HepG2 (cell line): Measurements from ENCODE around the gene LEUTX. TPM values are rescaled to one million over a fixed set of nuclear protein-coding genes. Genes with fewer than 3 reads are reported as not detected.
A peak's percentile ranks its signal among the peaks of the same experiment; 100 is the strongest.

Experiments
- ATAC-seq: fragments of 200-7000 bp; cut with Tn5 transposase; 3 replicates; pipeline ENCODE4 v1.9.1; 2020; ENCODE audit warnings: mild to moderate bottlenecking, moderate library complexity
- BruUV-seq: library from RNA; stranded (reverse); fragments of 400-500 nt; replicated peaks from 2 replicates; lab custom pipeline; 2021; lab: Mats Ljungman, UMichigan
- CTCF ChIA-PET: fragments of 300-600 bp; formaldehyde crosslinking; extraction: SDS; loops from one replicate; lab custom pipeline; 2021; ENCODE audit warnings: low total read pairs, inconsistent platforms, low intra/inter-chr PET ratio; lab: Yijun Ruan, JAX
- POLR2A ChIA-PET: fragments of 350-600 bp; sonication (Branson Sonifier 250); formaldehyde crosslinking; loops from one replicate; lab custom pipeline; 2020; ENCODE audit warnings: antibody characterized with exemption, inconsistent platforms; lab: Yijun Ruan, JAX
- DNase-seq: peaks from one replicate; pipeline ENCODE4 v3.0.0-alpha.2; 2015; ENCODE audit warnings: low spot score
- FAIRE-seq: peaks from 3 replicates; lab custom pipeline; 2011; peaks lifted over from hg19 to GRCh38; lab: Jason Lieb, UNC
- H2AFZ ChIP-seq: one replicate; pipeline ENCODE4 v1.6.1; 2011; ENCODE audit warnings: low read length, inconsistent platforms
- H3K27ac ChIP-seq: fragments of 300-600 bp; 3 replicates; pipeline ENCODE4 v1.8.0; 2011; ENCODE audit warnings: mixed run types, mild to moderate bottlenecking, mixed read lengths, low read length, inconsistent platforms; ENCODE audit not compliant: insufficient read depth; ENCODE audit errors: extremely low read length
- H3K27me3 ChIP-seq, 2 experiments: fragments of 200-600 bp in 1 of 2; 2 replicates in 1 of 2; 3 replicates in 1 of 2; pipeline versions ENCODE4 v1.6.0 to v1.8.0; 2011; ENCODE audit warnings: low read length in 2 of 2, mild to moderate bottlenecking in 2 of 2, moderate library complexity in 2 of 2, inconsistent platforms in 1 of 2; ENCODE audit not compliant: insufficient read depth in 2 of 2, control insufficient read depth in 1 of 2
- H3K36me3 ChIP-seq, 2 experiments: fragments of 200-600 bp in 1 of 2; replicated peaks in 1 of 2; 2 replicates in 1 of 2; 3 replicates in 1 of 2; pipeline versions ENCODE4 v1.5.1 to v1.8.0; 2011; ENCODE audit warnings: low read length in 2 of 2, inconsistent platforms in 1 of 2; ENCODE audit not compliant: insufficient read depth in 2 of 2, control insufficient read depth in 1 of 2
- H3K4me1 ChIP-seq: 2 replicates; pipeline ENCODE4 v1.5.1; 2012; ENCODE audit warnings: low read length, inconsistent platforms; ENCODE audit not compliant: insufficient read depth
- H3K4me2 ChIP-seq: 2 replicates; pipeline ENCODE4 v1.6.0; 2011; ENCODE audit warnings: low read depth, low read length, inconsistent platforms
- H3K4me3 ChIP-seq, 3 experiments: fragments of 200-600 bp in 1 of 3; sonication (generic), shearing (Covaris generic) in 1 of 3; replicated peaks in 1 of 3; 2 replicates each; pipeline ENCODE4 v1.5.1; 2011 to 2016; ENCODE audit warnings: low read length in 3 of 3, inconsistent platforms in 2 of 3, low read depth in 2 of 3, mild to moderate bottlenecking in 2 of 3, control low read depth in 1 of 3, mixed read lengths in 1 of 3; ENCODE audit not compliant: insufficient read depth in 1 of 3
- H3K79me2 ChIP-seq: one replicate; pipeline ENCODE4 v1.6.1; 2011; ENCODE audit warnings: low read length, inconsistent platforms; ENCODE audit not compliant: insufficient read depth
- H3K9ac ChIP-seq: 2 replicates; pipeline ENCODE4 v1.6.0; 2011; ENCODE audit warnings: mild to moderate bottlenecking, low read depth, low read length, inconsistent platforms; ENCODE audit not compliant: insufficient read depth
- H3K9me3 ChIP-seq: 2 replicates; pipeline ENCODE4 v1.5.1; 2012; ENCODE audit warnings: mild to moderate bottlenecking, low read length
- H4K20me1 ChIP-seq: 2 replicates; pipeline ENCODE4 v1.6.0; 2011; ENCODE audit warnings: inconsistent platforms, mild to moderate bottlenecking, low read length, moderate library complexity; ENCODE audit not compliant: insufficient read depth
- ELF3 ChIP-seq: IDR thresholded peaks from 2 replicates; pipeline ENCODE4 v1.6.1; 2016; ENCODE audit warnings: missing genetic modification reagents, missing compliant biosample characterization
- GATA4 ChIP-seq: sonication (generic); IDR thresholded peaks from 2 replicates; pipeline ENCODE4 v1.6.1; 2016; ENCODE audit warnings: antibody characterized with exemption, low read depth, borderline replicate concordance
- HNRNPH1 ChIP-seq: fragments of 200-400 bp; formaldehyde crosslinking; optimal IDR thresholded peaks from 2 replicates; pipeline ENCODE3; 2017; ENCODE audit warnings: mild to moderate bottlenecking, low read depth, low read length
- KLF15 ChIP-seq: sonication (generic); formaldehyde crosslinking; IDR thresholded peaks from 2 replicates; pipeline ENCODE4 v1.8.1; 2023; ENCODE audit warnings: borderline replicate concordance, mild to moderate bottlenecking, inconsistent platforms, missing genetic modification reagents, mixed read lengths
- MED8 ChIP-seq: sonication (generic); formaldehyde crosslinking; IDR thresholded peaks from 2 replicates; pipeline ENCODE4 v1.8.1; 2023; ENCODE audit warnings: mild to moderate bottlenecking, missing genetic modification reagents; ENCODE audit not compliant: insufficient replicate concordance
- MEIS1 ChIP-seq: sonication (generic); formaldehyde crosslinking; IDR thresholded peaks from 2 replicates; pipeline ENCODE4 v1.9.0; 2021; ENCODE audit warnings: mild to moderate bottlenecking, missing genetic modification reagents, moderate library complexity, borderline replicate concordance
- PCBP2 ChIP-seq: fragments of 200-400 bp; formaldehyde crosslinking; optimal IDR thresholded peaks from 2 replicates; pipeline ENCODE3; 2018; ENCODE audit warnings: low read length, low read depth; ENCODE audit not compliant: poor library complexity, severe bottlenecking
- RARG ChIP-seq: sonication (generic); formaldehyde crosslinking; IDR thresholded peaks from 2 replicates; pipeline ENCODE4 v1.4.0; 2020; ENCODE audit warnings: low read depth, mild to moderate bottlenecking, missing genetic modification reagents
- ZNF446 ChIP-seq: sonication (generic); formaldehyde crosslinking; IDR thresholded peaks from 2 replicates; pipeline ENCODE4 v1.5.0; 2020; ENCODE audit warnings: mild to moderate bottlenecking, missing genetic modification reagents
- ZNF501 ChIP-seq: sonication (generic); formaldehyde crosslinking; IDR thresholded peaks from 2 replicates; pipeline ENCODE4 v1.5.1; 2020; ENCODE audit warnings: mild to moderate bottlenecking, moderate library complexity, missing genetic modification reagents
- ZNF510 ChIP-seq: sonication (generic); formaldehyde crosslinking; IDR thresholded peaks from 2 replicates; pipeline ENCODE4 v1.4.0; 2020; ENCODE audit warnings: low read depth, mild to moderate bottlenecking, missing genetic modification reagents
- ZNF549 ChIP-seq: sonication (generic); formaldehyde crosslinking; IDR thresholded peaks from 2 replicates; pipeline ENCODE4 v1.5.0; 2020; ENCODE audit warnings: missing genetic modification reagents
- ZNF839 ChIP-seq: sonication (generic); formaldehyde crosslinking; IDR thresholded peaks from 2 replicates; pipeline ENCODE4 v1.4.0; 2020; ENCODE audit warnings: missing genetic modification reagents, mild to moderate bottlenecking, borderline replicate concordance
- ZSCAN22 ChIP-seq: sonication (generic); formaldehyde crosslinking; IDR thresholded peaks from 2 replicates; pipeline ENCODE4 v1.4.0; 2020; ENCODE audit warnings: mild to moderate bottlenecking, missing genetic modification reagents
- WGBS: methylation state at CpG from one replicate; pipeline ENCODE4 v1.1.6; 2017; ENCODE audit warnings: low lambda C conversion rate; 5-methylcytosine and 5-hydroxymethylcytosine counted together
- in situ Hi-C: cut with HindIII; loops from 2 replicates; pipeline ENCODE4 v1.10.0; 2017; ENCODE audit warnings: low pct_unique_long_range_greater_than_20kb; ENCODE audit not compliant: extremely low pct_ligation_motif_present
- intact Hi-C: fragments of 100-400 bp; cut with micrococcal nuclease; formaldehyde crosslinking; loops from one replicate; pipeline ENCODE4 v1.10.0; 2022; ENCODE audit not compliant: unreplicated experiment
- polyA plus RNA-seq, 8 experiments: library from polyadenylated mRNA; depleted of rRNA in 3 of 8; stranded (reverse) in 7 of 8; unstranded in 1 of 8; fragments of >200 nt; fragmentation: Illumina TruSeq in 4 of 8; extraction: Trizol in 4 of 8; gene quantifications; 2 replicates each; pipeline versions ENCODE4 v1.2.1 to v1.2.3, GENCODE V29; 2011 to 2016; ENCODE audit warnings: low read depth in 4 of 8, missing spikeins in 1 of 8, mixed read lengths in 1 of 8; ENCODE audit not compliant: insufficient read depth in 1 of 8
- total RNA-seq, 5 experiments: library from RNA; depleted of rRNA; stranded (reverse); fragments of >200 nt; fragmentation: Illumina TruSeq; extraction: Trizol; gene quantifications; 2 replicates each; pipeline ENCODE4 v1.2.3, GENCODE V29; 2016; ENCODE audit warnings: low read depth in 1 of 5

LEUTX gene
- total and polyA plus RNA-seq, 2 of the 13 experiments (the other 11 are each of a cell fraction or from before 2014, with no cell fraction given): not detected

DNA sequence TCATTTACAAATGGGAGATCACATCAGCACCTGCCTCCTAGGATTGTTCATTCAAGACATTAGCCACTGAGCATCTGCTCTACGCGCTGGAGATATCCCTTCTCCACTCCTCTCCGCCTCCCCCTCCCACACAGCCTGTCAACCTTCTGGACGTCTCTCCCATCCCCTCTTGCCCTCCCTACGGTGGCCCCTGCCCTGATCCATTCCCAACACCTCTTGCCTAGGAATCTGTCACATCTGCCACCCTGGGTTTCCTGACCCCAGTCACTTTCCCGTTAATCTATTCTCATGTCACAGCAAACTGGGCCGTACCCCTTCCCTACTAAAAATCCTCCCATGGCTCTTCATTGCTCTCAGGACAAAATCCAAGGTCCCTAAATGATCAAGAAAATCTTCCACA is 45.0 kb downstream of the LEUTX start:
- in situ Hi-C loops: no loop called here
- Histone ChIP-seq H2AFZ (no peak overlapping the region), H3K4me2 (peak overlapping the region; percentile 76), H3K27ac (no peak overlapping the region), H3K27me3 (no peaks in the 10 kb centered on the region), H3K36me3 (peaks cover 3 to 18% of the 10 kb centered on the region in 2 experiments; a peak in 2 of 5 replicates), H3K9ac (peak overlapping the region; percentile 33; the same call in 1 of the 2 replicates), H4K20me1 (no peaks in the 10 kb centered on the region), H3K9me3 (no peaks in the 10 kb centered on the region), H3K4me3 (peak overlapping the region; percentile 33 to 68 (median 64); a peak in 5 of 6 replicates), H3K4me1 (peaks cover 17% of the 10 kb centered on the region), H3K79me2 (no peaks in the 10 kb centered on the region)
- no TSS peak for BruUV-seq
- no peak for DNase-seq
- ATAC-seq: no peak
- intact Hi-C loops: no loop called here
- FAIRE-seq: no peak
- CTCF ChIA-PET: no interaction called here
- WGBS: 62% methylated on average over 7 of the region's 7 CpGs
- no peak for TF ChIP-seq KLF15 (CRISPR knock-in tag)
- TF ChIP-seq ZNF510 (CRISPR knock-in tag): no peak
- no peak for TF ChIP-seq ZSCAN22 (CRISPR knock-in tag)
- TF ChIP-seq RARG (CRISPR knock-in tag): no peak
- no peak for TF ChIP-seq ZNF549
- POLR2A ChIA-PET: no interaction called here

DNA sequence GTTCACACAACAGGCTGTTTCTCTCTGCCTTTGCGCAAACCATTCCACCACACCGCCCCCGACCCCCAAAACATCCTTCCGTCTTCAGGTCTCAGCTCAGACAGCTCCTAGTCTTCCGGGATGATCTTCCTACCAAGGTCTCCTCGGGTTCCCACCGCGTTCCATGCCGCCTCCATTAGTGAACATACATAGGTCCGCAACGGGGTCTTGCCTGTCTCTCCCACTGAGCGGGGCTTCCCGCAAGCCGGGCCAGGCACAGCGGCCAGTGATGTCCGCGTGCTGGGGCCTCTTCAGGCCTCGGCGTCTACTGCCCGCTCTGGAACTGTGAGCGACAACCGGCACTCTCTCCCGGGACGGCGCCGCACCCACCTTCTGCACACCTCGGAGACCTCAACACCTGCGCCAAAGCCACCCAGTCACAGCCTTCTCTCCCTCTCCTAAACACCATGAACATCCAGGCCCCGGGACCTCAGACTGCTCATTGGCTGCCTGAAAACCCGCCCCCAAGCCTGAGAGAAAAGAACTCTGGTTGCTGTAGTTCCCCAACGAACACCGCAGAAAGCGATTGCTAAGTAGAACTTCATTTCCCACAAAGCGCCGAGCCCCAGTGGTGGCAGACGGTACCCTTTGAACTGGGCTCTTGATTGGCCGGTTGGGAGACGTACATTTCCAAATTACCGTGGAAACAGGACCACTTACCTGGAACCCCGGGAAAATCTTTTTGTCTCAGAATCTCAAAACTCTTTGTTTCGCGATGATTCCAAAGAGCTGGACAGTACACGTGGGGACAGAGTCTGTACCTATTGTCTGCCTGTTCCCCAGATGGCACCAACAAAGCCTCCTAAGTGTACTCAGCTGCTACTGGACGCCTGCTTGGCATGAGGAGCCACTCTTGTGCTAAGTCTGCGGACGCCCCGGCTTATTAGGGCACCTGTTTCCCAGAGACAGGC is 45.8 kb downstream of the LEUTX start:
- peak overlapping the region; percentile 76 for H3K4me2 ChIP-seq
- no peak overlapping the region for H3K27ac ChIP-seq
- POLR2A ChIA-PET: no interaction called here
- peaks cover 17% of the 10 kb centered on the region for H3K4me1 ChIP-seq
- 39% methylated on average over 35 of the region's 47 CpGs for WGBS
- H3K36me3 ChIP-seq: peaks cover 3 to 18% of the 10 kb centered on the region in 2 experiments; a peak in 3 of 5 replicates
- no peaks in the 10 kb centered on the region for H3K9me3 ChIP-seq
- H3K4me3 ChIP-seq: peak overlapping the region; percentile 33 to 68 (median 64); a peak in 5 of 6 replicates
- ATAC-seq: peak; percentile 95
- FAIRE-seq: peak; percentile 63
- H3K9ac ChIP-seq: peak overlapping the region; percentile 33
- CTCF ChIA-PET: no interaction called here
- no peaks in the 10 kb centered on the region for H4K20me1 ChIP-seq
- intact Hi-C loops: no loop called here
- H3K27me3 ChIP-seq: no peaks in the 10 kb centered on the region
- H3K79me2 ChIP-seq: no peaks in the 10 kb centered on the region
- H2AFZ ChIP-seq: no peak overlapping the region
- in situ Hi-C loops: no loop called here
- DNase-seq: peak; percentile 77
- TSS peak; percentile 51 for BruUV-seq
- TF ChIP-seq ZNF446 (CRISPR knock-in tag) (no peak), MED8 (CRISPR knock-in tag) (no peak), MEIS1 (CRISPR knock-in tag) (no peak), GATA4 (no peak), ZNF501 (CRISPR knock-in tag) (peak; percentile 70; the same call in 1 of the 2 replicates), HNRNPH1 (peak; percentile 49), ZNF839 (CRISPR knock-in tag) (no peak), PCBP2 (no peak), ELF3 (CRISPR knock-in tag) (no peak)
